Gastrocnemius medialis (tissue), 4 donors: ENCODE results near the gene TNK1. TPM values are rescaled to one million over a fixed set of nuclear protein-coding genes. Genes with fewer than 3 reads are reported as not detected.

Source experiments
- ATAC-seq, 2 donors: fragments of 150-250 bp; one replicate each; pipeline ENCODE4 v1.9.1; 2016
- DNase-seq, 2 donors: peaks; one replicate each; pipeline ENCODE4 v3.0.0-alpha.2; 2019
- H3K27ac ChIP-seq, 4 donors: fragments of 200-600 bp; sonication (generic); 1 replicate in 1 of 4; 2 replicates in 3 of 4; pipeline ENCODE4 v1.5.1; 2016 to 2018; ENCODE audit warnings: mild to moderate bottlenecking in 2 of 4, moderate library complexity in 1 of 4
- H3K27me3 ChIP-seq, 3 donors: fragments of 200-600 bp; sonication (generic) in 2 of 3; 1 replicate in 1 of 3; 2 replicates in 2 of 3; pipeline versions ENCODE4 v1.5.1 to v1.6.0; 2016 to 2019; ENCODE audit warnings: mild to moderate bottlenecking in 1 of 3, moderate library complexity in 1 of 3
- H3K36me3 ChIP-seq, 2 donors: fragments of 200-600 bp; sonication (generic) in 1 of 2; one replicate each; pipeline ENCODE4 v1.5.1; 2017 to 2018
- H3K4me1 ChIP-seq, 2 donors: fragments of 200-600 bp; sonication (generic) in 1 of 2; one replicate each; pipeline ENCODE4 v1.5.1; 2016 to 2017; ENCODE audit warnings: mild to moderate bottlenecking in 2 of 2
- H3K4me3 ChIP-seq, 4 donors: fragments of 200-600 bp; sonication (generic) in 3 of 4; 1 replicate in 1 of 4; 2 replicates in 3 of 4; pipeline ENCODE4 v1.5.1; 2016 to 2019; ENCODE audit warnings: mild to moderate bottlenecking in 2 of 4
- H3K9me3 ChIP-seq, 3 donors: fragments of 200-600 bp; sonication (generic) in 2 of 3; 1 replicate in 1 of 3; 2 replicates in 2 of 3; pipeline ENCODE4 v1.5.1; 2016 to 2019
- POLR2A ChIP-seq, 2 donors: fragments of 450-650 bp; IDR thresholded peaks; one replicate each; pipeline ENCODE4 v1.6.1; 2017; ENCODE audit warnings: antibody characterized with exemption in 2 of 2, mild to moderate bottlenecking in 2 of 2, moderate library complexity in 2 of 2
- in situ Hi-C, 4 donors: fragments of 200-750 bp; cut with MboI; loops; one replicate each; pipeline versions ENCODE4 v1.15.0 to v1.8.0; 2017; ENCODE audit warnings: low sequenced_read_pairs in 4 of 4
- intact Hi-C: fragments of 100-400 bp; cut with DNase I; formaldehyde crosslinking; loops from one replicate; pipeline ENCODE4 v1.15.1; 2023; ENCODE audit warnings: low total_unique reads
- total RNA-seq, 4 donors: library from RNA; depleted of rRNA; stranded (reverse); fragments of >200 nt; gene quantifications; one replicate each; pipeline versions ENCODE4 v1.1.0 to v1.2.3, GENCODE V29; 2016
- TF ChIP-seq, protein P1 (sequence below), 5 experiments: fragments of 450-650 bp in 3 of 5; fragments of 200-600 bp in 2 of 5; sonication (generic) in 2 of 5; IDR thresholded peaks in 4 of 5; conservative IDR thresholded peaks in 1 of 5; 1 replicate in 4 of 5; 2 replicates in 1 of 5; pipeline ENCODE4 v1.5.1; 2016 to 2019; ENCODE audit warnings: antibody characterized with exemption in 5 of 5, mild to moderate bottlenecking in 3 of 5, moderate library complexity in 3 of 5

TNK1 gene
- total RNA-seq, 4 donors from 2014 or later, result 0.13 to 2.2 TPM; not detected in 2

DNA sequence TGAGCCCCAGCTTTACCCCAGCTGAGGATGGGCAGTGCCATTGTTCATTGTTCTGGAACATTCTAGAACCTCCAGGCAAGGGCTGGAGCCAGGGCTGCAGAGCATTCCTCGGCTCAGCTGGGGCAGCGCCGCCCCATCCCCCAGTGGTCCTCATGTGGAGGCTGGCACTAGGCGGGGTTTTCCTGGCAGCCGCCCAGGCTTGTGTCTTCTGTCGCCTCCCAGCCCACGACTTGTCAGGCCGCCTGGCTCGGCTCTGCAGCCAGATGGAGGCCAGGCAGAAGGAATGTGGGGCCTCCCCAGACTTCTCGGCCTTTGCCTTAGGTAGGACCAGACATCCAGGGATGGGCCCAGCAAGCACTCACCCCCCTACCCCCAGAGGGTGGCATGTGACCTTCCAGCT lies 25.8 kb upstream of the TNK1 start, which contains the start of gene TMEM95:
TMEM95 (plus strand) TSS at position 104 of the 400 bp plus-strand sequence; CDS start at position 153, 49 bp downstream.
- in situ Hi-C loops, result loop anchor here in 2 of 4 donors (25.0 kb wide), 2 partner anchors 157 to 182 kb away; partner anchors contain the start of gene TNFSF12 (in 1 of the 2)
- peaks cover 13 to 24% of the 10 kb centered on the region in 2 donors for H3K4me1 ChIP-seq
- H3K27ac ChIP-seq, result no peak within 1 kb of the TSS
- no peaks in the 10 kb centered on the region for H3K27me3 ChIP-seq
- no peaks in the 10 kb centered on the region for H3K36me3 ChIP-seq
- DNase-seq (no peak), ATAC-seq (no peak)
- no peak for TF ChIP-seq POLR2A (IDR thresholded peaks at IDR 0.05)
- TF ChIP-seq, protein P1, sequence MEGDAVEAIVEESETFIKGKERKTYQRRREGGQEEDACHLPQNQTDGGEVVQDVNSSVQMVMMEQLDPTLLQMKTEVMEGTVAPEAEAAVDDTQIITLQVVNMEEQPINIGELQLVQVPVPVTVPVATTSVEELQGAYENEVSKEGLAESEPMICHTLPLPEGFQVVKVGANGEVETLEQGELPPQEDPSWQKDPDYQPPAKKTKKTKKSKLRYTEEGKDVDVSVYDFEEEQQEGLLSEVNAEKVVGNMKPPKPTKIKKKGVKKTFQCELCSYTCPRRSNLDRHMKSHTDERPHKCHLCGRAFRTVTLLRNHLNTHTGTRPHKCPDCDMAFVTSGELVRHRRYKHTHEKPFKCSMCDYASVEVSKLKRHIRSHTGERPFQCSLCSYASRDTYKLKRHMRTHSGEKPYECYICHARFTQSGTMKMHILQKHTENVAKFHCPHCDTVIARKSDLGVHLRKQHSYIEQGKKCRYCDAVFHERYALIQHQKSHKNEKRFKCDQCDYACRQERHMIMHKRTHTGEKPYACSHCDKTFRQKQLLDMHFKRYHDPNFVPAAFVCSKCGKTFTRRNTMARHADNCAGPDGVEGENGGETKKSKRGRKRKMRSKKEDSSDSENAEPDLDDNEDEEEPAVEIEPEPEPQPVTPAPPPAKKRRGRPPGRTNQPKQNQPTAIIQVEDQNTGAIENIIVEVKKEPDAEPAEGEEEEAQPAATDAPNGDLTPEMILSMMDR (IDR thresholded peaks at IDR 0.05 in 4 of 5, conservative IDR thresholded peaks at IDR 0.05 in 1 of 5), result no peak
- H3K4me3 ChIP-seq, result no peak within 1 kb of the TSS
- intact Hi-C loops, result no loop called here
- H3K9me3 ChIP-seq, result no peaks in the 10 kb centered on the region

- in situ Hi-C loops (loop anchor here in 2 of 4 donors (25.0 kb wide), 2 partner anchors 157 to 182 kb away; partner anchors contain the start of gene TNFSF12 (in 1 of the 2)), intact Hi-C loops (no loop called here)
- Histone ChIP-seq H3K9me3 (no peaks in the 10 kb centered on the region), H3K27ac (no peak overlapping the region), H3K27me3 (no peaks in the 10 kb centered on the region), H3K4me1 (peaks cover 13 to 19% of the 10 kb centered on the region in 2 donors), H3K4me3 (no peak overlapping the region), H3K36me3 (no peaks in the 10 kb centered on the region)
- ATAC-seq (no peak), DNase-seq (no peak)
- TF ChIP-seq, protein P1 (IDR thresholded peaks at IDR 0.05 in 4 of 5, conservative IDR thresholded peaks at IDR 0.05 in 1 of 5), result no peak
- TF ChIP-seq POLR2A (IDR thresholded peaks at IDR 0.05), result no peak
Measured at GRCh38 chr17:7355573-7355972, 25.3 kb upstream of the TNK1 start.

- no peaks in the 10 kb centered on the region for H3K27me3 ChIP-seq
- H3K4me3 ChIP-seq, result no peak overlapping the region
- ATAC-seq, result peak in 1 of 2 donors; percentile 17
- TF ChIP-seq, protein P1 (IDR thresholded peaks at IDR 0.05 in 4 of 5, conservative IDR thresholded peaks at IDR 0.05 in 1 of 5), result peak; percentile 81 to 91 (median 85)
- no peak for TF ChIP-seq POLR2A (IDR thresholded peaks at IDR 0.05)
- H3K36me3 ChIP-seq, result no peaks in the 10 kb centered on the region
- in situ Hi-C loops (loop anchor here in 2 of 4 donors (25.0 kb wide), 2 partner anchors 156 to 181 kb away; partner anchors contain the start of gene TNFSF12 (in 1 of the 2)), intact Hi-C loops (loop anchor here (1.0 kb wide), 2 partner anchors 38 to 205 kb away; partner anchors contain the start of genes PLSCR3 and SENP3)
- peaks cover 13% of the 10 kb centered on the region in 2 donors for H3K4me1 ChIP-seq
- peak; percentile 41 to 68 for DNase-seq
- H3K9me3 ChIP-seq, result no peaks in the 10 kb centered on the region
- no peak overlapping the region for H3K27ac ChIP-seq
Measured at GRCh38 chr17:7356072-7356549, 24.8 kb upstream of the TNK1 start.

- H3K4me3 ChIP-seq, result no peak overlapping the region
- H3K36me3 ChIP-seq, result no peaks in the 10 kb centered on the region
- intact Hi-C loops (loop anchor here (1.0 kb wide), 2 partner anchors 38 to 205 kb away; partner anchors contain the start of genes PLSCR3 and SENP3), in situ Hi-C loops (loop anchor here in 2 of 4 donors (25.0 kb wide), 2 partner anchors 156 to 181 kb away; partner anchors contain the start of gene TNFSF12 (in 1 of the 2))
- TF ChIP-seq, protein P1 (IDR thresholded peaks at IDR 0.05 in 4 of 5, conservative IDR thresholded peaks at IDR 0.05 in 1 of 5), result no peak
- TF ChIP-seq POLR2A (IDR thresholded peaks at IDR 0.05), result no peak
- peaks cover 13% of the 10 kb centered on the region in 2 donors for H3K4me1 ChIP-seq
- DNase-seq (no peak), ATAC-seq (no peak)
- H3K27me3 ChIP-seq, result no peaks in the 10 kb centered on the region
- H3K9me3 ChIP-seq, result no peaks in the 10 kb centered on the region
- no peak overlapping the region for H3K27ac ChIP-seq
Measured at GRCh38 chr17:7356756-7357155, 24.1 kb upstream of the TNK1 start.
